ENCODE data around the gene IGF1R.

DNA sequence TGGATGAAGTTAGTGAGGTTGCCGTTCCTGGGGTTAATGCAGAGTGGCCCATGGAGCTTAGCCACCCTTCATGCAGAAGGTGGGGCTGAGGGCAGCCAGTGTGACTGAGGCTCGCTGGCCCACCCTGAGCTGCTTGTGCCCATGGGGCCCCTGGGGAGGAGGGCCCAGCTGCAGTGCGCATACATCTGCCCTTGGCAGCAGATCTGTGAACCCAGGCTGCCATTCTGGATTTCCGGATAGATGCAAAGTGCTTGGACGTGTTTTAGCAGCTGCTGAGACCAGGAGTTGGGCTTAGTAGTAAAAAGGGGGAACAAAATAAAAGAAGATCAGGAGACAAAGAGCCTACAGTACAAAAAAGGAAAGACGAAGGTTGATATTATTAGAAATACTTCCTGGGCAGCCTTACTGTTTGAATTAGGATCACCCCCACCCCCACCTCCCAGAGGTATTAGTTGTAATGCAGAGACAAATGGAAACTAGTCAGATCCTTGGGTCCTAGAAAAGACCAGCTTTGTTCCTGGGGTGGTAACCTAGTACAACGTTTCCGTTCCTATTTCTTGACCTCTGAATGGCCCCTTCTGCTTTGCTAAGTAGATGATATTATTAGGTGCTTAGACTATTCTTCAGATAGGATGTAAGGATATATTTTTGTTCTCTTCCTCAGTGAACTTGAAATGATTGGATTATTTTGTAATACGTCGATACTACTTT is 70.2 kb downstream of the IGF1R start:
- TF ChIP-seq CTCF (IDR thresholded peaks at IDR 0.05) (no peak), POLR2A (IDR thresholded peaks at IDR 0.05) (no peak)

Data from suprapubic skin (tissue), 3 donors.